Activated CD4-positive, alpha-beta memory T cell treated with anti-CD3 and anti-CD28 coated beads for 36 hours (primary cell): ENCODE measurements around the gene ALPK3. TPM values are rescaled to one million over a fixed set of nuclear protein-coding genes. Genes with fewer than 3 reads are reported as not detected.

Experiments
- CTCF ChIA-PET: fragments of 350-600 bp; sonication (Branson Sonifier 250); formaldehyde crosslinking; loops from one replicate; lab custom pipeline; 2021; ENCODE audit warnings: antibody characterized with exemption, inconsistent platforms; lab: Charles Lee
- POLR2A ChIA-PET: fragments of 350-600 bp; sonication (Branson Sonifier 250); formaldehyde crosslinking; loops from one replicate; lab custom pipeline; 2021; ENCODE audit warnings: antibody characterized with exemption; lab: Charles Lee
- DNase-seq: peaks from one replicate; pipeline ENCODE4 v3.0.0-alpha.2; 2020
- H3K27ac Mint-ChIP-seq: one replicate; pipeline ENCODE4 v1.8.0; 2021; ENCODE audit warnings: mixed read lengths
- H3K27me3 Mint-ChIP-seq: one replicate; pipeline ENCODE4 v1.8.0; 2021; ENCODE audit warnings: mixed read lengths
- H3K36me3 Mint-ChIP-seq: one replicate; pipeline ENCODE4 v1.8.0; 2021; ENCODE audit warnings: mixed read lengths
- H3K4me1 Mint-ChIP-seq: one replicate; pipeline ENCODE4 v1.8.0; 2021; ENCODE audit warnings: low read depth, mixed read lengths
- H3K4me3 Mint-ChIP-seq: one replicate; pipeline ENCODE4 v1.8.0; 2021; ENCODE audit warnings: mild to moderate bottlenecking, mixed read lengths
- H3K9me3 Mint-ChIP-seq: one replicate; pipeline ENCODE4 v1.8.0; 2021; ENCODE audit warnings: mixed read lengths
- intact Hi-C: fragments of 100-400 bp; cut with micrococcal nuclease; formaldehyde crosslinking; loops from one replicate; pipeline ENCODE4 v1.15.1; 2023
- total RNA-seq, 2 experiments: library from RNA; stranded (reverse); gene quantifications; one replicate each; pipeline ENCODE4 v1.2.3, GENCODE V29; 2021

ALPK3 gene
- total RNA-seq, 2 experiments from 2014 or later, result 0.10 to 0.12 TPM

DNA sequence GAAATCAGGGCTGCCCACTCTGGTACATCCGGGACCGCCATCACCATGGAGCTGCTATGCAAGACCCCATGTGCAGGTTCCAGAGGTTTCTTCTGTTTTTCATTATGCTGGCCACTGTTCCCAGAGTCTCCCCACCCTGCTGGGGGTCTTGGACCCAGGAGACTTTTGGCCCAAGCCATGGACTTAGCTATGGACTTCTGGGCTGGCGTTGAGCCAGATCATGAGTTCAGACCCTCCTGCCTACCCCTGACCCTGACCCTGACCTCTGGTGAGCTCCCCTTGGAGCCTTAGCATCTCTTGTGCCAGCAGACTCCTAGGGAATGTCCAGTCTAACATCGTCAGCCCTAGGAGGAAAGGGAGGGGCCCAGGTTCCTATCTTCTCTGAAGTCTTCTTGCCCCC lies 92.6 kb downstream of the ALPK3 start:
- ChIA-PET CTCF (no interaction called here), POLR2A (no interaction called here)
- peaks cover under 1% of the 10 kb centered on the region for H3K4me1 Mint-ChIP-seq
- no peak for DNase-seq
- H3K27ac Mint-ChIP-seq, result no peak overlapping the region
- H3K27me3 Mint-ChIP-seq, result no peaks in the 10 kb centered on the region
- no peaks in the 10 kb centered on the region for H3K9me3 Mint-ChIP-seq
- intact Hi-C loops, result no loop called here
- no peak overlapping the region for H3K4me3 Mint-ChIP-seq
- H3K36me3 Mint-ChIP-seq, result peaks cover under 1% of the 10 kb centered on the region

DNA sequence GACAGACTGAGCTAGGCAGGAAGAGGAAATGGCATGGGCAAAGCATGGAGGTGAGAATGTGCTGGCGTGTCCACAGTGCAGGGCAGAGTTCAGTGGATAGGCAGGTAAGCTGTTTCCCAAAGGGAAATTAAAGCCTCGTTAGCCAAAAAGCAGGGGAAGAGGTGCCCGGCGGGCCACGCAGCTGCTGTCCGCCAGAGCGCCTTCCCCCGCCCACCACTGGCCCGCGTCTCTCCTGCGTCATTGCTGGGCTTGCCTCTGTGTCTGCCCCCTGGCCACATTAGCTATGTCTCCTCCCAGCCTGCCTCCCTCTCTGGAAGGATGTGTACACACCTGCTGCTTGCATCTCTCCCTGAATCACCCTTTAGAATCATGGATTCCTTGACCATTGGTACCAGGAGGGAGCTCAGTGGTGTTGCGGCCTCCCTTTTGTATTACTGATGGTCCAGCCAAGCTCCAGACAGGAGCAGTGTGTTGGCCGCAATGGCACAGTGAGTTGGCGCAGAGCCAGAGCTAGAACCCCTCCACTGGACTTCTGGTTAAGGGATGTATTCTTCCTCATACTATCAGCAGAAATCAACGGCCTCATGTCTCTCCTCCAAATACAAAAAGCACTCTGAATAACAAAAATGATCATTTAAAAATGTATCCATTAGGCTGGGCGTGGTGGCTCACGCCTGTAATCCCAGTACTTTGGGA lies 93.9 kb downstream of the ALPK3 start:
- intact Hi-C loops, result no loop called here
- no peak overlapping the region for H3K27ac Mint-ChIP-seq
- H3K4me3 Mint-ChIP-seq, result no peak overlapping the region
- H3K4me1 Mint-ChIP-seq, result peaks cover 4% of the 10 kb centered on the region
- CTCF ChIA-PET, result no interaction called here
- DNase-seq, result no peak
- peaks cover 2% of the 10 kb centered on the region for H3K36me3 Mint-ChIP-seq
- POLR2A ChIA-PET, result no interaction called here
- H3K9me3 Mint-ChIP-seq, result no peaks in the 10 kb centered on the region
- H3K27me3 Mint-ChIP-seq, result peaks cover 4% of the 10 kb centered on the region

GRCh38 chr15:84911879-84912660 lies 94.9 kb downstream of the ALPK3 start:
- Mint-ChIP-seq H3K4me1 (peaks cover 4% of the 10 kb centered on the region), H3K9me3 (no peaks in the 10 kb centered on the region), H3K27me3 (peaks cover 4% of the 10 kb centered on the region), H3K36me3 (peaks cover 2% of the 10 kb centered on the region), H3K27ac (no peak overlapping the region), H3K4me3 (no peak overlapping the region)
- ChIA-PET POLR2A (no interaction called here), CTCF (interaction anchor here (0.6 to 1.9 kb wide), 3 partner anchors 16 to 341 kb away, joined by 3 to 7 read pairs (median 3); no protein-coding TSS in a partner anchor)
- intact Hi-C loops, result no loop called here
- no peak for DNase-seq

DNA sequence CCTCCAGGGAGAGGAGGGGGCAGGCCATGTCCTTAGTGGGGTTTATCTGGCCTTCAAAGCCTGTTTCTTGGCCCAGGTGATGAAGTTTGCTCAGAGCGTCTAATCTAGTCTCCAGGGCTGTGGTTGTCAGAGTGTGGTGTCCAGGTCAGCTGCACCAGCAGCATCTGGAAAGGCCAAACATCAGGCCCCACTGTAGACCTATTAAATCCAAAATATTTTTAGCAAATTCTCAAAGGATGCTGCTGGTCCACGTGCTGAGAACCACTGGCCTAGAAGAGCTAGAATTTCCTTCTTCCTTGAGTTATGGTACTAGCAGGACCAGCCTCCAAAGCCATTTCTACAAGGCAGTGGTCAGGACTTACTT lies 96.2 kb downstream of the ALPK3 start:
- H3K4me3 Mint-ChIP-seq, result no peak overlapping the region
- intact Hi-C loops, result no loop called here
- no peak overlapping the region for H3K27ac Mint-ChIP-seq
- peaks cover 4% of the 10 kb centered on the region for H3K27me3 Mint-ChIP-seq
- POLR2A ChIA-PET, result no interaction called here
- H3K9me3 Mint-ChIP-seq, result no peaks in the 10 kb centered on the region
- CTCF ChIA-PET, result interaction anchor here (1.9 kb wide), 1 partner anchor 15 kb away, joined by 7 read pairs; no protein-coding TSS in a partner anchor
- peaks cover 2% of the 10 kb centered on the region for H3K36me3 Mint-ChIP-seq
- peaks cover 4% of the 10 kb centered on the region for H3K4me1 Mint-ChIP-seq
- DNase-seq, result no peak

DNA sequence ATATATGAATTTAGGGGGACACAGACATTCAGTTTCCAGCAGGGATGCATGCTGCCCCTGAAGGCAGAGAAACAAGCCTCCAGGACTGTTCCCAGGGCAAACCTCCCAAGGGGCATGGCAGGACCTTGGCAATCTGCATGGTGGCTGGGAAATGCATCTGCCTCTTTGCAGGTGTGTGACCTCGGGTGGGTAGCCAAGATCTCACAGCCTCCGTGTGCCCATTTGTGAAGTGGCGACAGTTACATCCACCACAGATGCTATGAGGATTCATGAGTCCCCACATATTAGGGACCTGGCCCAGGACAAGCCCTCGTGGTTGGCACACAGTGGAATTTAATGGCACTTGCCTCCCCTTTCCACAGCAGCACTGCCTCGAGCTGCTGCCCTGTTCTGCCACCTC lies 97.2 kb downstream of the ALPK3 start:
- Mint-ChIP-seq H3K27ac (no peak overlapping the region), H3K27me3 (peaks cover 4% of the 10 kb centered on the region), H3K9me3 (no peaks in the 10 kb centered on the region), H3K4me3 (no peak overlapping the region), H3K4me1 (peaks cover 4% of the 10 kb centered on the region), H3K36me3 (peaks cover 2% of the 10 kb centered on the region)
- ChIA-PET CTCF (no interaction called here), POLR2A (no interaction called here)
- DNase-seq, result no peak
- intact Hi-C loops, result no loop called here

DNA sequence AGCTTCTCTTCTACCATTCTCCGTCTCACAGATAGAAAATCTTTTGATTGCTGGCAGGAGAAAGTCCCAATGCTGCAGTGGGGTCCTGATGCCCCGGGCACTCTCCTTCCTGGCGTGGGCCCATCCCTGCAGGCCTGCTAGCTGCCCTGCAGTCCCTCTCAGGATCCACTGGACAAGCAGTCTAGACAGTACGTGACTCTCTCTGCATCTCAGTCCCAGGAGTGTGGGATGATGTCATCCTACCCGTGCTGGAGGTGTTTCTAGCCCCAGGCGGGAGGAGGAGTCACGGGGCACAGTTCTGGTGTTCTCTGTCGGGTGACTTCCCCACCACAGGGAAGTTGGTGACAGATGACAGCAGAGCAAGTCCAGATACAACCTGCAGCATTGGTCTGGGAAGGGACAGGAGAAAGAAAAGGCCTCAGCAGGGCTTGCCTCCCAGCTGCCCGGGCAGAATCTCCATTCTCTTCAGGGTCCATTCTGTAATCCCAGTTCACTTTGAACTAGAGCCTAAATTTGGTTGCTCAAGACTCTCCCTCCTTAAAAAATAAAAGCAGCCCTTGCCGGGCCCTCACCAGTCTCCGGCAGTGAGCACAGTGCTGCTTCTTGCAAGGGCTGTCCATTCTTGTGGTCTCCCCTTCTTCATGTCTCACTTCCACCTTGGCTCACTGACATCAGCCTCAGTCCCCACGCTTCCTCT lies 97.9 kb downstream of the ALPK3 start:
- ChIA-PET POLR2A (no interaction called here), CTCF (no interaction called here)
- Mint-ChIP-seq H3K9me3 (no peaks in the 10 kb centered on the region), H3K27ac (no peak overlapping the region), H3K36me3 (peaks cover 2% of the 10 kb centered on the region), H3K4me3 (peak overlapping the region; percentile 31), H3K27me3 (peaks cover 4% of the 10 kb centered on the region), H3K4me1 (peaks cover 4% of the 10 kb centered on the region)
- peak; percentile 75 for DNase-seq
- intact Hi-C loops, result no loop called here

GRCh38 chr15:84915606-84915958 lies 98.4 kb downstream of the ALPK3 start:
- no peak overlapping the region for H3K4me3 Mint-ChIP-seq
- CTCF ChIA-PET, result no interaction called here
- H3K9me3 Mint-ChIP-seq, result no peaks in the 10 kb centered on the region

GRCh38 chr15:84917452-84917851 lies 100.3 kb downstream of the ALPK3 start:
- ChIA-PET POLR2A (no interaction called here), CTCF (interaction anchor here (1.2 kb wide), 2 partner anchors 11 to 23 kb away, joined by 3 to 5 read pairs; no protein-coding TSS in a partner anchor)
- Mint-ChIP-seq H3K4me3 (no peak overlapping the region), H3K27ac (no peak overlapping the region), H3K27me3 (peaks cover 4% of the 10 kb centered on the region), H3K4me1 (peaks cover 4% of the 10 kb centered on the region), H3K36me3 (peaks cover 2% of the 10 kb centered on the region), H3K9me3 (no peaks in the 10 kb centered on the region)
- intact Hi-C loops, result no loop called here
- DNase-seq, result no peak

More at GRCh38 chr15:84915606-84915958, 98.4 kb downstream of the ALPK3 start:
- H3K27me3 Mint-ChIP-seq, result peaks cover 4% of the 10 kb centered on the region
- POLR2A ChIA-PET, result no interaction called here
- peaks cover 4% of the 10 kb centered on the region for H3K4me1 Mint-ChIP-seq
- peaks cover 2% of the 10 kb centered on the region for H3K36me3 Mint-ChIP-seq
- intact Hi-C loops, result no loop called here
- no peak for DNase-seq
- no peak overlapping the region for H3K27ac Mint-ChIP-seq

DNA sequence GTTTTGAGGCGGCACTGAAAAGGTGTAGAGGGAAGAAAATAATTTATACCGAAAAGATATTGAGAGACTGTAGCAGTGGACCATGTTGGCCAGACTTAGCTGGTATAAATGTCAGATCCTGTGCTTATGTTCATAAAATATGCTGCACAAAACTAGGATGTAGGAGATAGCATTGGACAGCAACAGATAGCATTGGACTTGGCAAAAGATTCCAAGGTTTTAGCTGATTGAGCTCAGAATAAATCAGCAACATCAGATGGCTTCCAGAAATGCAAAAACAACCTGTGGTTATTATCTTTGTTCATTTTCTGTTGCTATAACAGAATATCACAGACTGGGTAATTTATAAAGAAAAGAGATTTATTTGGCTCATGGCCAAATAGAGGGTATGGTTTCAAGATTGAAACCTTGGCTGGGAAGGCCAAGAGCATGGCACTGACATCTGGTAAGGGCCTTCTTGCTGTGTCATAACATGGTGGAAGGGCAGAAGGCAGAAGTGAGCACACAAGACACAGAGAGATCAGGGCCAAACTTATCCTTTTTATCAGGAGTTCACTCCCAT lies 102.0 kb downstream of the ALPK3 start:
- no peak for DNase-seq
- no peak overlapping the region for H3K4me3 Mint-ChIP-seq
- peaks cover 4% of the 10 kb centered on the region for H3K27me3 Mint-ChIP-seq
- ChIA-PET CTCF (no interaction called here), POLR2A (no interaction called here)
- H3K27ac Mint-ChIP-seq, result no peak overlapping the region
- peaks cover 2% of the 10 kb centered on the region for H3K36me3 Mint-ChIP-seq
- H3K9me3 Mint-ChIP-seq, result no peaks in the 10 kb centered on the region
- peaks cover 4% of the 10 kb centered on the region for H3K4me1 Mint-ChIP-seq
- intact Hi-C loops, result no loop called here

GRCh38 chr15:84921121-84921520 lies 104.0 kb downstream of the ALPK3 start:
- no peak for DNase-seq
- ChIA-PET POLR2A (no interaction called here), CTCF (no interaction called here)
- intact Hi-C loops, result no loop called here
- Mint-ChIP-seq H3K9me3 (no peaks in the 10 kb centered on the region), H3K36me3 (no peaks in the 10 kb centered on the region), H3K4me1 (no peaks in the 10 kb centered on the region), H3K27ac (no peak overlapping the region), H3K27me3 (no peaks in the 10 kb centered on the region), H3K4me3 (no peak overlapping the region)

- Mint-ChIP-seq H3K36me3 (no peaks in the 10 kb centered on the region), H3K27me3 (no peaks in the 10 kb centered on the region), H3K4me3 (no peak overlapping the region), H3K9me3 (no peaks in the 10 kb centered on the region), H3K4me1 (no peaks in the 10 kb centered on the region), H3K27ac (no peak overlapping the region)
- ChIA-PET POLR2A (no interaction called here), CTCF (no interaction called here)
- intact Hi-C loops, result no loop called here
- no peak for DNase-seq
These were observed 105.4 kb downstream of the ALPK3 start for GRCh38 chr15:84922530-84922929.
